HG02884 (cell line): ENCODE data around the gene CCR5AS.
A peak's percentile ranks its signal among the peaks of the same experiment; 100 is the strongest.
"Not testable (repeated sequence)": the region's sequence is repeated elsewhere in the genome, so short reads cannot be mapped to it uniquely, and the experiment has no call there.

Experiments used
- ATAC-seq: cut with Tn5 transposase; IDR thresholded peaks from one replicate; pipeline ENCODE4 v1.9.1; 2021; ENCODE audit warnings: mild to moderate bottlenecking, moderate library complexity; ENCODE audit not compliant: unreplicated experiment

CCR5AS gene

DNA sequence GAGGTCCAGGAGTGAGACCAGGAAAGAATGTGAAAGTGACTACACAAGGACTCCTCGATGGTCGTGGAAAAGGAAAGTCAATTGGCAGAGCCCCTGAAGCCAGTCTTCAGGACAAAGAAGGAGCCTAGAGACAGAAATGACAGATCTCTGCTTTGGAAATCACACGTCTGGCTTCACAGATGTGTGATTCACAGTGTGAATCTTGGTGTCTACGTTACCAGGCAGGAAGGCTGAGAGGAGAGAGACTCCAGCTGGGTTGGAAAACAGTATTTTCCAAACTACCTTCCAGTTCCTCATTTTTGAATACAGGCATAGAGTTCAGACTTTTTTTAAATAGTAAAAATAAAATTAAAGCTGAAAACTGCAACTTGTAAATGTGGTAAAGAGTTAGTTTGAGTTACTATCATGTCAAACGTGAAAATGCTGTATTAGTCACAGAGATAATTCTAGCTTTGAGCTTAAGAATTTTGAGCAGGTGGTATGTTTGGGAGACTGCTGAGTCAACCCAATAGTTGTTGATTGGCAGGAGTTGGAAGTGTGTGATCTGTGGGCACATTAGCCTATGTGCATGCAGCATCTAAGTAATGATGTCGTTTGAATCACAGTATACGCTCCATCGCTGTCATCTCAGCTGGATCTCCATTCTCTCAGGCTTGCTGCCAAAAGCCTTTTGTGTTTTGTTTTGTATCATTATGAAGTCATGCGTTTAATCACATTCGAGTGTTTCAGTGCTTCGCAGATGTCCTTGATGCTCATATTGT, 47.0 kb downstream of the CCR5AS start:
- peak; percentile 68 for ATAC-seq

DNA sequence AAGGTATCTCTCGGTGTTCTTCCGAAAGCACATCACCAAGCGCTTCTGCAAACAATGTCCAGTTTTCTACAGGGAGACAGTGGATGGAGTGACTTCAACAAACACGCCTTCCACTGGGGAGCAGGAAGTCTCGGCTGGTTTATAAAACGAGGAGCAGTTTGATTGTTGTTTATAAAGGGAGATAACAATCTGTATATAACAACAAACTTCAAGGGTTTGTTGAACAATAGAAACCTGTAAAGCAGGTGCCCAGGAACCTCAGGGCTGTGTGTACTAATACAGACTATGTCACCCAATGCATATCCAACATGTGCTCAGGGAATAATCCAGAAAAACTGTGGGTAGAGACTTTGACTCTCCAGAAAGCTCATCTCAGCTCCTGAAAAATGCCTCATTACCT, 48.4 kb downstream of the CCR5AS start:
- no peak for ATAC-seq

DNA sequence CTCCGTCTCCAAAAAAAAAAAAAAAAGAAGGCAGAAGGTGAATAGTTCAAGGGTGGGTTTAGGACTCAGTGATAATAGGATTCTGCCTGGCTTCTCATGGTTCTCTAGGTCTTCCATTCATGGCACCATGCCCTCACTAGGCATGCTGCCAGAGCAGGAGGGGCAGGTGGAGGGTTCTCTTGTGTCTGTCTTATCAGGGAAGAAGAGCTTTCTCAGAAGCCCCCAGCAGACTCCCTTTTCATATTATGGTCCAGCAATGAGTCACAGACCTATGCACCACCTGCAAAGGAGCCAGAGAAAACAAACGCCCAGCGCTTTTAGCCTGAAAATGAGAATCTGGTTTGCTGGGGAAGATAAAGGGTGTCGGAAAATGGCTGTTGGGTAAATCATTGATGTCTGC, 50.0 kb downstream of the CCR5AS start:
- ATAC-seq: no peak

DNA sequence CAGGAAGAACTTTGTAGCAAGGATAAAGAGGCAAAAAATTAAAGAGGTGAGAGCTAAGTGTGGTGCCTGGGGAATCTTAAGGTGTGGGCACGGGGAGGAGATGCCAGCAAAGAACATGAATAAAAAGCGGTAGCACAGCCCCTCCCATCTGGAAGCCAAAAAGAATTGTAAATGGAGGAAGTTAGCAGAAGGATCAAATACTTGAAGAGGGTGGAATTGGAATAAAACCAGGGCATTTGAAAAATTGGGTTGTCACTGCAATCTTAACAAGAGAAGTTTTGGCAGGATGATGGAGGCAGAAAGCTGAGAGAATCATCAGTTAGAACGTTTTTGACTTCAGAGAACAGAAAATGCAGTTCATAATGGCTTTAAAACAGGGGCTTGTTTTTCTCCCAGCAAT, 50.6 kb downstream of the CCR5AS start:
- ATAC-seq: no peak

DNA sequence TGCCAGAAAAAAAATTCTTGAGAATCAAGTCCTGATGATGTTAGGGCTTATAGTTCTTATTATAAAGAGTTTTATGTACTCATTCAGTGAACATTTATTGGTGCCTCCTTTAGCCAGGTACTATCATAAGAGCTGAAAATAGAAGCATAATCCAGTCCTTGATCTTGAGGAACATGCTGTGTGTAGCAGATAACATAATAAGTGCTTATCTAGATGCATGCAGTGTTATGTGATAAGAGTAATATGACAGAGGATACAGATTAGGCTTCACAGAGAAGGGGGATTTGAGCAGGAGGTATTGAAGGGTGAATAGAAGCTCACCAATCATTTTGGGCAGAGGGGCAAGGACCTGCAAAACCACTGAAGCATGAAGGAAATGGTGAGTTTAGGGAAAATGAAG, 51.9 kb downstream of the CCR5AS start:
- no peak for ATAC-seq

DNA sequence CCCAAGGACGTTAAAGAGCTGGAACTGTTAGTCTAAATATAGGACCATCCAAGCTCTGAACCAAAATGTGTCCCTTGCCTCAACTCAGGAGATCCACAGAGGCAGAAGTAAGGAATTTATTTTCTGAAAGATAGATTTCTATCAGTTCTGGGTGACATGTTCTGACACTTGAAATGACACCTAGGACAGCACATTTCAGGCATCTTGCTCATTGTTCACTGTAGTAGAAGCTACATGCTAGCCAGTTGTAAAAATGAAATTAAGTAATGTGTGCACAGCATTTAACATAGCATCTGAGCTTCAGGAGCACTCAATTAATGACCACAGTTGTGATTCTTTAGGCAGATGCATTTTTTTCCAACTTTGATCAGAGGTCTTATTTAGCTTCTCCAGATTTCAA, 52.4 kb downstream of the CCR5AS start:
- ATAC-seq: no peak

DNA sequence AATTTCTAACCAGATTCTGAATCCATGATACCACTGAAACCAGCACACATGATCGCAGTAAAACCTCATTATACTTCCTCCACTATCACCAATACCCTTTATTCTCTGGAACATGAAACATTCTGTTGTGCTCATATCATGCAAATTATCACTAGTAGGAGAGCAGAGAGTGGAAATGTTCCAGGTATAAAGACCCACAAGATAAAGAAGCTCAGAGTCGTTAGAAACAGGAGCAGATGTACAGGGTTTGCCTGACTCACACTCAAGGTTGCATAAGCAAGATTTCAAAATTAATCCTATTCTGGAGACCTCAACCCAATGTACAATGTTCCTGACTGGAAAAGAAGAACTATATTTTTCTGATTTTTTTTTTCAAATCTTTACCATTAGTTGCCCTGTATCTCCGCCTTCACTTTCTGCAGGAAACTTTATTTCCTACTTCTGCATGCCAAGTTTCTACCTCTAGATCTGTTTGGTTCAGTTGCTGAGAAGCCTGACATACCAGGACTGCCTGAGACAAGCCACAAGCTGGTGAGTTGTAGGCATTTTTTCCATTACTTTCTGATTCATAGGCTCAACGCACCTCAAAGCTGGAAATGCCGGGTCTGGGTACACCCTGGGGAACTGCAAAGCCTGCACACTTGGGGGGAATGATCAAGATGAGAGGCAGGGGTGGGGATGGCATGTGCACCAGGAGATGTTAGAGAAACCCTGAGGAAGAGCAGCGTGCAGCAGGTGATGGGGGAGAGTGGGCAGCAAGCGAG, 53.0 kb downstream of the CCR5AS start, which contains the start of gene CCR2:
Gene CCR2 (plus strand): TSS at position 465 of the 764 bp plus-strand sequence. CDS start 3,417 bp downstream, outside the sequence.
- ATAC-seq: no peak

DNA sequence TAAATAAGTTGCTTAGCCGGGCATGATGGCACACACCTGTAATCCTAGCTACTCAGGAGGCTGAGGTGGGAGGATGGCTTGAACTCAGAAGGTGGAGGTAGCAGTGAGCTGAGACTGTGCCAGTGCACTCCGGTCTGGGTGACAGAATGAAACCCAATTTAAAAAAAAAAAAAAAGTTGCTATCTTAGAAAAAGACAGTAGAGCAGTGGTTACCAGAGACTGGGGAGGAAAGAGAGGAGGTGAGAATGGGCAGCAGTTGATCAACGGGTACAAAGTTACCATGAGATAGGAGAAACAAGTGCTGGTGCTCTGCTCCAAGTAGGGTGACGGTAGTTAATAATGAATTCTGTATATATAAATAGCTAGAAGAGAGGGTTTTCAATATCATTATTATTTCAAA, 53.8 kb downstream of the CCR5AS start:
- ATAC-seq: no peak

DNA sequence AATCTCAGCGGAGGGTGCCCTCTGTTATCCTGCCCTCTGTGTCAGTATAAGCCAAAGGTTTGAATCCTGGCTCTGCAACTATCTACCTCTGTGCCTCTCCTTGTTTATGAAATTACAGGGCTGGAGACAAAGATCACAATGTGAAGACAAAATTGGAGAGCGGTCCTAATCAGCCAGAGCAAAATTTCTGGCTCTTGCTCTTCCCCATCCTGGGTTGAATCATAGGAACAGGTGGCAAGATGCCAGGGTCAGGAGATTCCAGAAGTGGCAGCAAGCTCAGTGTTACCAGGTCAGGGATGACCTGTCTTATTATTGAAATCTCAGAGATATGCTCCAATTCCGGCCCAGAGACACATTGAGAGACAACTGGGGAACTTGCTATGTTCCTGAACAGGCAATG, 55.2 kb downstream of the CCR5AS start:
- no peak for ATAC-seq

DNA sequence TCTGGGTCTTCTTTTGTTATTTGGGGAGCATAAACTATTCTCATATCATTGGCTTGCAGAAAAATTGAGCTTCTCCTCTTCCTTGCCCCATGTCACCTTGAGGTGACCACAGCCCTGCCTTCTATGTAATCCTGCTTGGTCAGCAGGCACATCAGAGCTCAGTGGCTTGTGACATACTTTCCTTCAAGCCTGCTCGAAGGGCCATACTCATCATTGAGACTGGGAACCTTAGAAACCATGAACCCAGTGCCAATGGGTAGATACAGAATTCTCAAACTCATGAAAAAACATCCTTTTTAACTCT, 56.7 kb downstream of the CCR5AS start:
- ATAC-seq: no peak

DNA sequence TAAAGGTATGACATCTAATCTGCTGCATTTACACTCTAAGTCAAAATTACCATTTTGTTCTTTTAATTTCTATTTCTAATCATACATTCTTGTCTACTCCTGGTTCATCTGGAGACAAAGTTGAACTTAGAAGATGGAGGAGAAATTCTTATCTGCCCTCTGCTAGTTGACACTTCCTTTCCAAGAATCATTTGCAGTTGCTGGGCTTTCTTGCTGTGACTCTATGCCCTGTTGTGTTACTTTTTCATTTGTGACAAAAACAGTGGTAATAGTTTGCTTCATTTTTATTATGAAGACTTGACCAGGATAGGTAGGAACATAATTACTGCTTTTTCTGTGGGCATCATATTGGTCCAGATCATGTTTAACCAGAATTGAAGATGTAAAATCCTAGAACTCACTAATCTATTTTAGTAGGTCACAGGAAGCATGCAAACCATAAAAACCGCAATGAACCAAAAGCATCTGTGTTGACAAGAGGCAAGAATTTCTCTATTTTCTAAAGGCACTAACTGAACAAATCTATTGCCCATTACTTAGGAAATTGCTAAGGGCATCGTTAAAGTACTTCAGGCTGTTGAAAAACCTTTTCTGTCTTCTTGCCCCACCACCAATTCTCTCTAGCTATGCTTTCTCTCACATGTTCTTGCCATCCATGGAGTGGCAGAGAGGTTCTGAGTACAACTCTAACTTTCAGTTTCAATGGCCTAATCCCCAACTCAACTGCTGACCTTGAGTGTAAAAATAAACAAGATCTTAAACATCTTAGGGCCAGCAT, 57.2 kb downstream of the CCR5AS start:
- ATAC-seq: peak; percentile 52

DNA sequence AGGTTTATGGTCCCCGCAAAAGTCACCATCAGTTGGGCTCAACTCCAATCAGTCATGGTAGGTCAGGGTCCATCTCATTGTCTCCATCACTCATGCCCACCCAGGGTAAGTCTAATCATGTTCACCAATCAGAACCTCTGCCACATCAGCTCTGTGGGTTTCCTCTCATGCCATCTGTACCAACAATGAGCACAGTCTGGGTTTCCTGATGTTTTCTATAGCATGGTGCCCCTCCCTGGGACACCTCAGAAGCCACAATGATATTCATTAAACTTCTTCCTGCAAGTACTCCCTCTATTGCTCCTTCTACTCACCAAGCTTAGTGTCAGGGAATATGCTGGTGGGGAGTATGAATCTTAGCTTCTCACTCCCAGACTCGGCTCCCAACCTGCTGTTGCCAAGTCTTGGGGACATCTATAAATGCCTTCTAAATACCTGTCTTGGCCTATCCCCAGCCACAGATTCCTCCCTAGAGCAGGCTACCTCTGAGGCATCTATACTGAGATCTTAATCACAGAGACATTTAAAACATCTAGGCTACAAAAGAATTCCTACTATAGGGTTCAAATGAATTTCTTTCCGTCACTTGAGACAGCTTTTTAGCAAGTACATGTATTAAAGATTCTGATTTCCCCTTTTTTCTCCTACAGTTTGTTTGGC, 57.9 kb downstream of the CCR5AS start:
- no peak for ATAC-seq

DNA sequence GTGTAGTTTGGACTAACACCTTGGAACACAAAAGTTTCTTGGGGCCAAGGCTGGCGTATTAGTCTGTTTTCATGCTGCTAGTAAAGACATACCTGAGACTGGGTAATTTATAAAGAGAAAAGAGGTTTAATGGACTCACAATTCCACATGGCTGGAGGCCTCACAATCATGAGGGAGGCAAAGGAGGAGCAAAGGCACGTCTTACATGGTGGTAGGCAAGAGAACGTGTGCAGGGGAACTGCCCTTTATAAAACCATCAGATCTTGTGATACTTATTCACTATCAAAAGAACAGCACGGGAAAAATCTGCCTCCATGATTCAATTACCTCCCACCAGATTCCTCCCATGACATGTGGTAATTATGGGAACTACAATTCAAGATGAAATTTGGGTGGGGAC, 62.4 kb downstream of the CCR5AS start:
- no peak for ATAC-seq

DNA sequence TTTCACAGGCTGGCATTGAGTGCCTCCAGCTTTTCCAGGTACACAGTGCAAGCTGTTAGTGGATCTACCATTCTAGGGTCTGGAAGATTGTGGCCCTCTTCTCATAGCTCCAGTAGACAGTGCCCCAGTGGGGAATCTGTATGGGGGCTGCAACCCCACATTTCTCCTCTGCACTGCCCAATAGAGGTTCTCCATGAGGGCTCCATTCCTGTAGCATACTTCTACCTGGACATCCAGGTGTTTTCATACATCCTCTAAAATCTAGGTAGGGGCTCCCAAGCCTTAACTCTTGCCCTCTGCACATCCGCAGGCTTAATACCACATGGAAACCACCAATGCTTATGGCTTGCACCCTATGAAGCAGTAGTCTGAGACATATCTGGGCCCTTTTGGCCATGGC, 68.0 kb downstream of the CCR5AS start:
- no peak for ATAC-seq

DNA sequence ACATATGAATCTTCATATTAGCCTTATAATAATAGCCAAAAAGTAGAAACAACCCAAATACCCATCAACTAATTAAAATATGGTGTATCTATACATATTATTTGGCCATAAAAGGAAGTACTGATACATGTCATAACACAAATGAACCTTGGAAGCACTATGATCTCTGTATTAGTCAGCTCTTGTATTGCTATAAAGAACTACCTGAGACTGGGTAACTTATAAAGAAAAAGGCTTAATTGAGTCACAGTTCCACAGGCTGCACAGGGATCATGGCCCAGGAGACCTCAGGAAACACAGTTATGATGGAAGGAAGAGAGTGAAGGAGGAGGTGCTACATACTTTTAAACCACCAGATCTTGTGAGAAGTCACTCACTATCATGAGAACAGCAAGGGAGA, 69.0 kb downstream of the CCR5AS start:
- no peak for ATAC-seq

DNA sequence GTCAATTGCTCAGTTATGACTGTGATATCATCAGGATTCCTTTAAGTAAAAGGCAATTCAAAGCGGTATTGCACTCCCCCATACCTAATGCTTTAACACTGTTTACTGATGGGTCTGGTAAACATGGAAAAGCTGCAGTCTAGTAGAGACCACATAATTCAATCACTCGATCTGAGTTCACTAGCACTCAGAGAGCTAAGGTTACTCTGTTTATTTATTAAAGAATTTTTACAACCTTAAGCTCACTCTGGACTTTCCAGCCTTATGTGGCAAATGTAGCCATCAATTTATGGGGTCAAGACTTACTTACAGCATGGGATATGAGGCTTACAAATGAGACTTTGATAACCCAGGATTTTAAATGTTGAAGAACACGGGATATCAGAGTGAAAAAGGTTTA, 71.3 kb downstream of the CCR5AS start:
- no peak for ATAC-seq

DNA sequence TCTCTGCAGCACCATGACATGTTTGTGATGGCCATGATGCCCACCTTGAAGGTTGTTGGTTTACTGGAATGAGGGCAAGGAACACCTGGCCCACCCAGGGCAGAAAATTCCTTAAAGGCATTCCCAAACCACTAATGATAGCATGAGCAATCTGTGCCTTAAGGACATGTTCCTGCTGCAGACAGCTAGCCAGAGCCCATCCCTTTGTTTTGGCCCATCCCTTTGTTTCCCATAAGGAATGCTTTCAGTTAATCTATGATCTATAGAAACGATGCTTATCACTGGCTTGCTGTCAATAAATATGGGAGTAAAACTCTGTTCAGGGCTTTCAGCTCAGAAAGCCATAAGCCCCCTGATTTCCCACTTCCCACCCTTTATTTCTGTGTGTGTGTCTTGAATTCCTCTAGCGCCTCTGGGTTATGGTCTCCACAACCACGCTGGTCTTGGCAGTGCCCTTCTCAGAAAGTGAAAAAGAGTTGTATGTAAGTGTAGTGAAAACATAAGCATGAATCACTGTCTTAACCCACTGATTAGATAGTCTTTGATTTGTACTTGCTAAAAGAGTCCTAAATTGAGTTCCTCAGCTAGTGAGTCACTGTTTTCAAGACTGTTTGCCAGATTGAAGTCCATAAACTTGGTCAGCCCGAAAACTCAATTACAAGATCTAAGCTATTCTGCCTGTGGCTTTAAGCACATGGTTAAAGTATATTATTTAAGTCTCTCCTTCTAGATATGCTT, 72.0 kb downstream of the CCR5AS start:
- no peak for ATAC-seq

DNA sequence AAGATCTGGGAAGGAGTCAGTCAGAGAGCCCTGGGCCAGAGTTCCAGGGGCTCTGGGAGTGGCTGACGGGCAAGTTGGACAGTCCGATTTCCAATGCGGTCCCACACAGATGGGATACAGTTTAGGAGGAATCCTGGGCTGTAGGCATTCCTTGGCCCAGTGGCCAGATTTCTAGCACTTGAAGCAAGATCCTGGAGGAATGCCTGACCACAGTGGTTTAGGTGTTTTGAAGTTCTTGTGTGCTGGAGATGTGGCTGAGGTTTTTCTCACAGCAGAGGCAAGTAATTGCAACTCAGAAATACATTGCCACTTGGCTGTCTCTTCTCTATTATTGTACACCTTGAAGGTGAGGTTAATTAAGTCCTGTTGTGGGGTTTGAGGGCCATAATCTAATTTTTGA, 76.2 kb downstream of the CCR5AS start:
- ATAC-seq: not testable (repeated sequence)

DNA sequence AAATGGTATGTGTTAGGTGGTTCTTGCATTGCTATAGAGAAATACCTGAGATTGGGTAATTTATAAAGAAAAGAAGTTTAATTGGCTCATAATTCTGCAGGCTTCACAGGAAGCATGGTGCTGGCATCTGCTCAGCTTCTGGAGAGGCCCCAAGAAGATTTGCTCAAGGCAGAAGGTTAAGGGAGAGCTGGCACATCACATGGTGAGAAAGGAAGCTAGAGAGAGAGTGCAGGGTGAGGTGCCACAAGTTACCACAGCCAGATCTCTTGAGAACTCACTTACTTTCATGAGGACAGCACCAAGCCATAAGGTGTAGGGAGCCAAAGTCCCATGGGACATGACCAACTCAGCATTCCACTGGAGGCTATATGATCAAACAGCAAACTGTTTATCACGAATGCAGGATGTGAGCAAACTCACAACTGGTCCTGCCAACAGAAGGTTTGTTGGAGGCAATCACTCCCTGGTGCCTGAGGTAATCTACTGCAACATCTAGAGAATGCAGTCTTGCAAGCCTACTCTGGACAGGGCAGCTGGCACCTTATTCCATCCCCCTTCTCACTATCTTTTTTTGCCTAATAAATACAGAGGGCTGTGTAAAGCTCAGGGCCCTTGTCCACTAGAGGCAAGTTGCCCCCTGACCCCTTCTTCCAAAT, 81.1 kb downstream of the CCR5AS start:
- no peak for ATAC-seq

DNA sequence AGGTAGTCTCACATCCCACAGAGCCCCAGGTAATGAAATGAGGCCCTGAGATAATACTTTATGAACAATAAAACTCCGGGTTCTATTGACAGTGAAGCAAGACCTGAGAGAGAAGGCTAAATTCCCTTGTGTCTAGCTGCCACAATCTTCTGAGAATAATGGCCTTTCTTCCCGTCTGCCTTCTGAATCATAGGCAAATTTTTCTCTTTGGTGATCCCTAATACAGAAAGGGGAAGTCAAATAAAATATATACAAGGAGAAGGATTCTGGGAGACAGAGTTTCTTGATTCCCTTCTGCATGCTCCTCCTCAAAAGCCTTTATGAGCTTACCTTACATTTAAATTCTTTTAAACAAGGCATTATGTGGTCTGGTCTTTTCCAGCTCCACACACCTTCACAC, 82.8 kb downstream of the CCR5AS start:
- ATAC-seq: no peak
